Measurements from ENCODE around the gene CGGBP1.
"Not testable (repeated sequence)": the region's sequence is repeated elsewhere in the genome, so short reads cannot be mapped to it uniquely, and the experiment has no call there.

Gene CGGBP1

DNA sequence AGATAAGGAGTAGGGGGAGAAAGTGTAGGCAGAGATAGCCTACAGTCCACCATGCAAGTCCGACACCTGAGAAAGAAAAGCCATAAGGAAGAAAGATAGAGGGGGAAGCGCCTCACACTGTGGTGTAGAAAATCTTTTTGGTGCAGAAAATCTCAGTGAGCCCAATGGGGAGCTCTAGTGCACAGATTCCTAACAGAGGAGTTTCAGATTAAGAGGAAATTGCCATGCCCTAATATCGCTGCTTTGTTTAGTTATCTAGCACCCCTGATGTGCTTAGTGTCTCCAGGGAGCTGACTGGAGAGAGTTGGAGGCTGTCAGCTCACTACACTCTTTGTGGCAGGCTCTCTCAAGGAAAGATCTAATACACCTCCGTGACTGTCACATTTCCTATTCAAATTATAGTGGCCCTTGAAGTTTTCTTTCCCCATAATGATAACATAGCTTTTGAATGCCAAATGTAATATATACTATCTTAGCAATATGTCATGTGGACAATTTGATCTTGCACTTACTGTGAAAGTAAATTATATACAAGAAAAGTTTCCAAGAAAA is 33.7 kb downstream of the CGGBP1 start:
- no peaks in the 10 kb centered on the region for H4K20me1 ChIP-seq (ENCODE audit: control insufficient read depth, insufficient read depth, low read depth, low read length)
- H3K4me3 ChIP-seq (ENCODE audit: low read length) = no peak overlapping the region
- peaks cover under 1% of the 10 kb centered on the region; the same call in 1 of the 2 replicates for H3K4me1 ChIP-seq (ENCODE audit: control insufficient read depth, low read length)
- no peaks in the 10 kb centered on the region for H3K79me2 ChIP-seq (ENCODE audit: control insufficient read depth, low read length)
- H3K27ac ChIP-seq (ENCODE audit: low read depth, low read length) = no peak overlapping the region
- H3K36me3 ChIP-seq (ENCODE audit: control insufficient read depth, low read length) = no peaks in the 10 kb centered on the region
- TF ChIP-seq CTCF (IDR thresholded peaks at IDR 0.05; ENCODE audit: low read depth, low read length, poor library complexity, severe bottlenecking) (no peak), EZH2phosphoT487 (IDR thresholded peaks at IDR 0.05; ENCODE audit: borderline replicate concordance, low read length) (no peak)
- no peaks in the 10 kb centered on the region for H3K27me3 ChIP-seq (ENCODE audit: control insufficient read depth, low read length)
- H3K4me2 ChIP-seq (ENCODE audit: low read length) = no peak overlapping the region
- H3F3A ChIP-seq (ENCODE audit: control insufficient read depth, insufficient read depth) = no peaks in the 10 kb centered on the region
- H3K9me3 ChIP-seq (ENCODE audit: control insufficient read depth, insufficient read depth, low read length) = no peaks in the 10 kb centered on the region; the same call in 1 of the 2 replicates
- no peaks in the 10 kb centered on the region for H3K9me2 ChIP-seq (replicated peaks; ENCODE audit: control insufficient read depth, low read length)

- Histone ChIP-seq H3K4me2 (ENCODE audit: low read length) (peak overlapping the region; percentile 57), H3K27ac (ENCODE audit: low read depth, low read length) (0 out of 2 replicates have a peak overlapping the region, but pooled peaks have one; percentile 38), H3K9me2 (replicated peaks; ENCODE audit: control insufficient read depth, low read length) (no peaks in the 10 kb centered on the region), H3K27me3 (ENCODE audit: control insufficient read depth, low read length) (no peaks in the 10 kb centered on the region), H3K4me3 (ENCODE audit: low read length) (0 out of 2 replicates have a peak overlapping the region, but pooled peaks have one; percentile 24), H3F3A (ENCODE audit: control insufficient read depth, insufficient read depth) (0 out of 2 replicates have a peak, but pooled peaks cover 2% of the 10 kb centered on the region), H3K4me1 (ENCODE audit: control insufficient read depth, low read length) (peaks cover 23% of the 10 kb centered on the region), H4K20me1 (ENCODE audit: control insufficient read depth, insufficient read depth, low read depth, low read length) (no peaks in the 10 kb centered on the region), H3K79me2 (ENCODE audit: control insufficient read depth, low read length) (no peaks in the 10 kb centered on the region), H3K36me3 (ENCODE audit: control insufficient read depth, low read length) (no peaks in the 10 kb centered on the region), H3K9me3 (ENCODE audit: control insufficient read depth, insufficient read depth, low read length) (peaks cover 4% of the 10 kb centered on the region; the same call in 1 of the 2 replicates)
- TF ChIP-seq CTCF (IDR thresholded peaks at IDR 0.05; ENCODE audit: low read depth, low read length, poor library complexity, severe bottlenecking) = no peak
- TF ChIP-seq EZH2phosphoT487 (IDR thresholded peaks at IDR 0.05; ENCODE audit: borderline replicate concordance, low read length) = no peak
Observed at GRCh38 chr3:88019024-88019423, 39.8 kb downstream of the CGGBP1 start.

GRCh38 chr3:88015656-88016055 is 43.1 kb downstream of the CGGBP1 start:
- H3K79me2 ChIP-seq (ENCODE audit: control insufficient read depth, low read length); H3K36me3 ChIP-seq (ENCODE audit: control insufficient read depth, low read length); H3K27ac ChIP-seq (ENCODE audit: low read depth, low read length); H3K9me3 ChIP-seq (ENCODE audit: control insufficient read depth, insufficient read depth, low read length); H3K4me3 ChIP-seq (ENCODE audit: low read length); H3K27me3 ChIP-seq (ENCODE audit: control insufficient read depth, low read length); H3K4me2 ChIP-seq (ENCODE audit: low read length); H3K9me2 ChIP-seq (replicated peaks; ENCODE audit: control insufficient read depth, low read length); H4K20me1 ChIP-seq (ENCODE audit: control insufficient read depth, insufficient read depth, low read depth, low read length); H3F3A ChIP-seq (ENCODE audit: control insufficient read depth, insufficient read depth): not testable (repeated sequence)
- H3K4me1 ChIP-seq (ENCODE audit: control insufficient read depth, low read length) = peaks cover 23% of the 10 kb centered on the region

- TF ChIP-seq CTCF (IDR thresholded peaks at IDR 0.05; ENCODE audit: low read depth, low read length, poor library complexity, severe bottlenecking) (no peak), EZH2phosphoT487 (IDR thresholded peaks at IDR 0.05; ENCODE audit: borderline replicate concordance, low read length) (no peak)
- H3K36me3 ChIP-seq (ENCODE audit: control insufficient read depth, low read length) = no peaks in the 10 kb centered on the region
- H3K27me3 ChIP-seq (ENCODE audit: control insufficient read depth, low read length) = no peaks in the 10 kb centered on the region
- no peak overlapping the region for H3K4me3 ChIP-seq (ENCODE audit: low read length)
- no peak overlapping the region for H3K4me2 ChIP-seq (ENCODE audit: low read length)
- H3F3A ChIP-seq (ENCODE audit: control insufficient read depth, insufficient read depth) = no peaks in the 10 kb centered on the region
- peaks cover 4% of the 10 kb centered on the region; the same call in 1 of the 2 replicates for H3K9me3 ChIP-seq (ENCODE audit: control insufficient read depth, insufficient read depth, low read length)
- H3K4me1 ChIP-seq (ENCODE audit: control insufficient read depth, low read length) = peaks cover 22% of the 10 kb centered on the region
- H3K79me2 ChIP-seq (ENCODE audit: control insufficient read depth, low read length) = no peaks in the 10 kb centered on the region
- H3K9me2 ChIP-seq (replicated peaks; ENCODE audit: control insufficient read depth, low read length) = no peaks in the 10 kb centered on the region
- H4K20me1 ChIP-seq (ENCODE audit: control insufficient read depth, insufficient read depth, low read depth, low read length) = no peaks in the 10 kb centered on the region
- H3K27ac ChIP-seq (ENCODE audit: low read depth, low read length) = no peak overlapping the region
Observed at GRCh38 chr3:88013592-88013991, 45.2 kb downstream of the CGGBP1 start.
